HG03521 (cell line): ENCODE data around the gene PCDHGB5.
"Not testable (repeated sequence)": the region's sequence is repeated elsewhere in the genome, so short reads cannot be mapped to it uniquely, and the experiment has no call there.

Source experiments
- ATAC-seq: cut with Tn5 transposase; IDR thresholded peaks from one replicate; pipeline ENCODE4 v1.9.1; 2021; ENCODE audit warnings: mild to moderate bottlenecking, moderate library complexity; ENCODE audit not compliant: unreplicated experiment

The PCDHGB5 gene

GRCh38 chr5:141375444-141376155 is 22.1 kb upstream of the PCDHGB5 start:
- ATAC-seq, result not testable (repeated sequence)

- no peak for ATAC-seq
These were observed 15.1 kb upstream of the PCDHGB5 start, which contains the start of gene PCDHGA7 for GRCh38 chr5:141382469-141383294. Gene PCDHGA7, plus strand, starts transcription at chr5:141382742. Its CDS starts 158 bp downstream, at chr5:141382900.

GRCh38 chr5:141383345-141383744 is 14.4 kb upstream of the PCDHGB5 start:
- no peak for ATAC-seq

- no peak for ATAC-seq
These were observed 13.1 kb upstream of the PCDHGB5 start for GRCh38 chr5:141384471-141385267.

GRCh38 chr5:141387557-141388311 is 10.0 kb upstream of the PCDHGB5 start, which contains the start of gene PCDHGB4:
Gene PCDHGB4, plus strand, starts transcription at chr5:141387698. Its CDS starts 187 bp downstream, at chr5:141387885.
- peak; percentile 67 for ATAC-seq

- ATAC-seq, result no peak
These were observed 9.1 kb upstream of the PCDHGB5 start for GRCh38 chr5:141388661-141389060.

GRCh38 chr5:141389153-141390042 is 8.3 kb upstream of the PCDHGB5 start:
- no peak for ATAC-seq

- no peak for ATAC-seq
These were observed 5.1 kb upstream of the PCDHGB5 start, which contains the start of gene PCDHGA8 for GRCh38 chr5:141392429-141393198. Gene PCDHGA8, plus strand, starts transcription at chr5:141392633. Its CDS starts 181 bp downstream, at chr5:141392814.

GRCh38 chr5:141393267-141393666 is 4.5 kb upstream of the PCDHGB5 start:
- ATAC-seq, result no peak

GRCh38 chr5:141394401-141395187 is 3.2 kb upstream of the PCDHGB5 start:
- ATAC-seq, result not testable (repeated sequence)

GRCh38 chr5:141398608-141399007 is 861 bp downstream of the PCDHGB5 start:
- no peak for ATAC-seq

GRCh38 chr5:141399555-141400258 is 2.0 kb downstream of the PCDHGB5 start:
- ATAC-seq, result no peak

GRCh38 chr5:141402553-141403243 is 5.0 kb downstream of the PCDHGB5 start, which contains the start of gene PCDHGA9:
Gene PCDHGA9, plus strand, starts transcription at chr5:141402778. Its CDS starts 175 bp downstream, at chr5:141402953.
- no peak for ATAC-seq

GRCh38 chr5:141403387-141403786 is 5.6 kb downstream of the PCDHGB5 start:
- ATAC-seq, result no peak

GRCh38 chr5:141407790-141408505 is 10.2 kb downstream of the PCDHGB5 start, which contains the start of gene PCDHGB6:
Gene PCDHGB6, plus strand, starts transcription at chr5:141408021. Its CDS starts 182 bp downstream, at chr5:141408203.
- not testable (repeated sequence) for ATAC-seq
